ENCODE results near the gene DNAH12.

DNA sequence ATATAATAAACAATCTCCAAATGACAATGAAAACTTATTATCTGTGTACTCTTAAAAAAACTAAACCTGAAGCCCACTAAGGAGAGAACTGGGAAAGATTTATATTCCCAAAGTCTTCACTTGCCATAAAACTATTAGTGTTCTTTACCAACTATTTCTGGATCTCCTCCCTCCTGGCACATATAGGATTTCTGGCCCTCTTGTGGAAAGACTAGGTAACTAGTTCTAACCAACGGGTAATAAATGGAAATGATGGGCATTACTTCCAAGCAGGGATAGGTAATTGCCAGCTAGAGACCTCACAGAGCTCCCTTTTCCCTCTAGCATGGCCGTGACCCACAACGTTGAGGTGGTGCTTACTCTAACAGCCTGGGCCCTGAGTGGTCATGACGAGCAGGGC, 110.1 kb downstream of the DNAH12 start:
- TF ChIP-seq POLR2A (IDR thresholded peaks at IDR 0.05; ENCODE audit: low read length) (no peak), GATA1 (IDR thresholded peaks at IDR 0.05; ENCODE audit: low read depth, low read length) (no peak)
